Measurements from ENCODE around the gene MAGEB4. TPM values are rescaled to one million over a fixed set of nuclear protein-coding genes. Genes with fewer than 3 reads are reported as not detected.
"Not testable (repeated sequence)": the region's sequence is repeated elsewhere in the genome, so short reads cannot be mapped to it uniquely, and the experiment has no call there.

Gene MAGEB4, protein sequence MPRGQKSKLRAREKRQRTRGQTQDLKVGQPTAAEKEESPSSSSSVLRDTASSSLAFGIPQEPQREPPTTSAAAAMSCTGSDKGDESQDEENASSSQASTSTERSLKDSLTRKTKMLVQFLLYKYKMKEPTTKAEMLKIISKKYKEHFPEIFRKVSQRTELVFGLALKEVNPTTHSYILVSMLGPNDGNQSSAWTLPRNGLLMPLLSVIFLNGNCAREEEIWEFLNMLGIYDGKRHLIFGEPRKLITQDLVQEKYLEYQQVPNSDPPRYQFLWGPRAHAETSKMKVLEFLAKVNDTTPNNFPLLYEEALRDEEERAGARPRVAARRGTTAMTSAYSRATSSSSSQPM
- not detected for total RNA-seq

DNA sequence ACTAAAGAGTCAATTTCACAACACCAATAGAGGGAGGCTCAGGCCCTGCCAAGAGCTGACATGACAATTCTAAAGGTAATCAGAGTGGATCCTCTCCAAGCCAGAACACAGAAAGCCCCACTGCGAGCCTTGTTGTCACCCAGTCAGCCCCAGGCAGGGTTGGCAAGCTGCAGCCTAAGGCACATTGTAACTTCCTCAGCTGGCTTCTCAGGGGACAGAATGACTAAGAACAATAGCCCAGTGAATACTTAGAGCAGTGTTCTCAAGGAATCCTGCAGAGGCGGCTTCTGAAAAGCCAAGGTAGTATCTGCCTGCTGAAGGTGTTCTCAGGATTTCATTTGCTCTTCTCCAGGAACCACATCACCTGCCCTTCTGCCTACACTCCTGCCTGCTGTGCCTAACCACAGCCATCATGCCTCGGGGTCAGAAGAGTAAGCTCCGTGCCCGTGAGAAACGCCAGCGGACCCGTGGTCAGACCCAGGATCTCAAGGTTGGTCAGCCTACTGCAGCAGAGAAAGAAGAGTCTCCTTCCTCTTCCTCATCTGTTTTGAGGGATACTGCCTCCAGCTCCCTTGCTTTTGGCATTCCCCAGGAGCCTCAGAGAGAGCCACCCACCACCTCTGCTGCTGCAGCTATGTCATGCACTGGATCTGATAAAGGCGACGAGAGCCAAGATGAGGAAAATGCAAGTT lies at the start of gene MAGEB4:
TSS of gene MAGEB4 (plus strand) at position 277 of the 692 bp plus-strand sequence. CDS start at position 413, 136 bp downstream.
- POLR2A ChIA-PET, result no interaction called here
- no peaks in the 10 kb centered on the region for H3K36me3 Mint-ChIP-seq (ENCODE audit: low read depth)
- CTCF ChIA-PET, result no interaction called here

DNA sequence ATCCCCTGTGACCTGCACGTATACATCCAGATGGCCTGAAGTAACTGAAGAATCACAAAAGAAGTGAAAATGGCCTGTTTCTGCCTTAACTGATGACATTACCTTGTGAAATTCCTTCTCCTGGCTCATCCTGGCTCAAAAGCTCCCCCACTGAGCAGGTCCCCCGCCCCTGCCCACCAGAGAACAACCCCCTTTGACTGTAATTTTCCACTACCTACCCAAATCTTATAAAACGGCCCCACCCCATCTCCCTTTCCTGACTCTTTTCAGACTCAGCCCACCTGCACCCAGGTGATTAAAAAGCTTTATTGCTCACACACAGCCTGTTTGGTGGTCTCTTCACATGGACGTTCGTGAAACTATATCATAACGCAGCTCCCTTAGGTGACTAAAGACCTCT lies 47.9 kb upstream of the MAGEB4 start:
- POLR2A ChIA-PET; H3K36me3 Mint-ChIP-seq (ENCODE audit: low read depth); H3K27ac Mint-ChIP-seq; H3K4me3 Mint-ChIP-seq; DNase-seq; H3K27me3 Mint-ChIP-seq; H3K9me3 Mint-ChIP-seq (ENCODE audit: low read depth); H3K4me1 Mint-ChIP-seq; CTCF ChIA-PET; ATAC-seq; intact Hi-C loops (cut with DNase I, micrococcal nuclease): not testable (repeated sequence)

More for the DNA sequence above, at the start of gene MAGEB4:
- Mint-ChIP-seq H3K9me3 (ENCODE audit: low read depth) (no peaks in the 10 kb centered on the region), H3K4me1 (no peaks in the 10 kb centered on the region), H3K4me3 (no peak within 1 kb of the TSS), H3K27ac (no peak within 1 kb of the TSS), H3K27me3 (no peaks in the 10 kb centered on the region)
- DNase-seq (no peak), ATAC-seq (no peak)
- intact Hi-C loops (cut with DNase I, micrococcal nuclease), result no loop called here

DNA sequence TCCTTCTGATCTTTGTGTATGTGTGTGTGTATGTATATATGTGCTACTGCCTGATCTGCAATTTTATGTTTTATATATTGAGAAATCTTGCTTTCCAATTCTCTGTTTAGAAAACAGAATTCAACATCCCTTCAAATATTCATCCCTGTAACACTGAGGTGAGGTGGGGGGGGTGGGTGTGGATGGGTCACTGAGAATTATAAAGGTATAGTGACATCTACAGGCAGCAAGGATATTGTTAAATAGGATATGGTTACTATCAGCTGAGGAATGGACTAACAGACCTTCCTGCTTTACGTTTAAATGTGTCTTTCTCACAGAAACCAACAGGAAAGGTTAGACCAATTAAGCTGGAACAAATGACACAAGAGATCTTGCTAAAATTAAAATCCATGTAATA lies 45.5 kb upstream of the MAGEB4 start:
- Mint-ChIP-seq H3K36me3 (ENCODE audit: low read depth) (no peaks in the 10 kb centered on the region), H3K27me3 (no peaks in the 10 kb centered on the region), H3K4me3 (no peak overlapping the region), H3K4me1 (no peaks in the 10 kb centered on the region), H3K9me3 (ENCODE audit: low read depth) (no peaks in the 10 kb centered on the region), H3K27ac (no peak overlapping the region)
- DNase-seq (no peak), ATAC-seq (no peak)
- POLR2A ChIA-PET, result no interaction called here
- intact Hi-C loops (cut with DNase I, micrococcal nuclease), result no loop called here
- CTCF ChIA-PET, result no interaction called here

DNA sequence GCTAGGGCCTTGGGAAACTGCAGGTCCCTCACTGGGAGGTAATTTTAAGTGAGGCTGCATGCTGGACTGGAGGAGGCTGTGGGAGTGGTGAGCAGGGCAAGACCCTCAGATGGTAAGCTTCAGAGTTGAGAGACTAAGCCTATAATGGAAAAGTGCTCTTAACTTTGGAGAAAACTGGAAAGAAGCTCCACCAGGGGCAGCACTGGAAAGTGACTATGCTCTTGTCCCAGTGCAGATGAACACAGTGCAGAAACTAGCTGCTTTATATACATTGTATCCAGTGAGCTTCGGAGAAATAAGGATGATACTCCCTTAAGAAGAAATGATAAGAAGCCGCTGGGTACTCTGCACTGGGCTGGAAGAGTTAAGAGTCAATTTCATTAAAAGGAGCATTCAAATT lies 29.6 kb upstream of the MAGEB4 start:
- DNase-seq (no peak), ATAC-seq (no peak)
- no peaks in the 10 kb centered on the region for H3K36me3 Mint-ChIP-seq (ENCODE audit: low read depth)
- H3K9me3 Mint-ChIP-seq (ENCODE audit: low read depth), result no peaks in the 10 kb centered on the region
- H3K27me3 Mint-ChIP-seq, result no peaks in the 10 kb centered on the region
- POLR2A ChIA-PET, result no interaction called here
- H3K4me1 Mint-ChIP-seq, result no peaks in the 10 kb centered on the region
- no peak overlapping the region for H3K27ac Mint-ChIP-seq
- intact Hi-C loops (cut with DNase I, micrococcal nuclease), result no loop called here
- no peak overlapping the region for H3K4me3 Mint-ChIP-seq
- CTCF ChIA-PET, result no interaction called here

DNA sequence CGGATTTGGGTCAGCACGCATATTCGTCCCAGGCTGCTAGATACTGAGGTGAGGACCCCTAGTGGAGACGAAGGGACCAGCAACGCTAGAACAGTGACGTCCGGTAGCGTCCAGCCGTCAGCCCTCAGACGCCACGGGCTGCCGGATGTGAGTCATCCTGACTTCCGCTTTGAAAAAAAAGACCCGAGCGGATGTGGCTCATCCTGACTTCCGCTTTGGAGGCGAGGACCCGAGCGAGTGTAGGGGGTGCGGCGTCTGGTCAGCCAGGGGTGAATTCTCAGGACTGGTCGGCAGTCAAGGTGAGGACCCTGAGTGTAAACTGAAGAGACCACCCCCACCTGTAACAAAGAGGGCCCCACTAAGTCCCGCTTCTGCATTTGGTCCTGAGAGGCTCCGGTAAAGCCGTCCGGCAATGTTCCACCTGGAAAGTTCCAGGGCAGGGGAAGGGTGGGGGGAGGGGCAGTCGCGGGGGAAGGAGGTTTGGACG lies 26.4 kb upstream of the MAGEB4 start, which contains the start of gene MAGEB2:
TSS of gene MAGEB2 (plus strand) at position 207 of the 487 bp plus-strand sequence. CDS start 3,018 bp downstream, outside the sequence.
- Mint-ChIP-seq H3K36me3 (ENCODE audit: low read depth) (no peaks in the 10 kb centered on the region), H3K4me3 (no peak within 1 kb of the TSS), H3K4me1 (no peaks in the 10 kb centered on the region), H3K27me3 (no peaks in the 10 kb centered on the region), H3K9me3 (ENCODE audit: low read depth) (no peaks in the 10 kb centered on the region), H3K27ac (no peak within 1 kb of the TSS)
- no peak for DNase-seq
- intact Hi-C loops (cut with DNase I, micrococcal nuclease), result no loop called here
- CTCF ChIA-PET, result no interaction called here
- ATAC-seq, result no peak
- POLR2A ChIA-PET, result no interaction called here

DNA sequence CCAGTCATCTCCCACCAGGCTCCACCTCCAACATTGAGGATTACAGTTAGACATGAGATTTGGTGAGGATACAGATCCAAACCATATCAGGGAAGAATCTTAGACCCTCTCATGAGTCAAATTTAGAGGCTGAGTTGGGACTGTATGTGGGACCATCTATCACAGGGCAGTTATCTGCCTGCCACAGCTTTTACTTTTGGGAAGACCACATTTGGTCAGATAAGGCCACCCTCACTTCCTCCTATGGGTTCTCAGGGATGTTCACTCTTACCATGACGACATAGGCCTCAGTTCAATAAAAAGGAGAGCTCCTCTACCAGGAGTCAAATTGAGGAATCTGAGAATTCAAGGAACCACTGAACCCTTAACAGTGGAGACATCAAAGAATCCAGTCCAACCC lies 24.3 kb upstream of the MAGEB4 start:
- intact Hi-C loops (cut with DNase I, micrococcal nuclease), result no loop called here
- no peaks in the 10 kb centered on the region for H3K36me3 Mint-ChIP-seq (ENCODE audit: low read depth)
- ChIA-PET POLR2A (no interaction called here), CTCF (interaction anchor here (1.0 kb wide), 1 partner anchor 9 kb away, joined by 4 read pairs; no protein-coding TSS in a partner anchor)
- no peaks in the 10 kb centered on the region for H3K4me1 Mint-ChIP-seq
- H3K27me3 Mint-ChIP-seq, result no peaks in the 10 kb centered on the region
- H3K4me3 Mint-ChIP-seq, result no peak overlapping the region
- H3K27ac Mint-ChIP-seq, result no peak overlapping the region
- DNase-seq (no peak), ATAC-seq (no peak)
- no peaks in the 10 kb centered on the region for H3K9me3 Mint-ChIP-seq (ENCODE audit: low read depth)

DNA sequence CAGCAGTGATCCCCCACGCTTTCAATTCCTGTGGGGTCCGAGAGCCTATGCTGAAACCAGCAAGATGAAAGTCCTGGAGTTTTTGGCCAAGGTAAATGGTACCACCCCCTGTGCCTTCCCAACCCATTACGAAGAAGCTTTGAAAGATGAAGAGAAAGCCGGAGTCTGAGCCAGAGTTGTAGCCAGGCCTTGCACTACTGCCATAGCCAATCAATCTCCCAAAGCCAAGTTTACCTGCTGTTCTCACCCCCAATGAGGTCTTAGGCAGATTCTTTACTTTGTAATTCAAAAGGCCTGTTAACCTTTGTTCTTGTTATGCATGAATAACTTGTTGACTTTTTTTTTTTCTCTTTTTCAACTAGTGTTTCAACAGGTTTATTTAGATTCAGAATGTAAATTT lies 22.4 kb upstream of the MAGEB4 start:
- CTCF ChIA-PET, result no interaction called here
- Mint-ChIP-seq H3K4me3 (no peak overlapping the region), H3K27me3 (no peaks in the 10 kb centered on the region), H3K4me1 (no peaks in the 10 kb centered on the region), H3K27ac (no peak overlapping the region), H3K36me3 (ENCODE audit: low read depth) (no peaks in the 10 kb centered on the region), H3K9me3 (ENCODE audit: low read depth) (no peaks in the 10 kb centered on the region)
- ATAC-seq (no peak), DNase-seq (no peak)
- POLR2A ChIA-PET, result no interaction called here
- intact Hi-C loops (cut with DNase I, micrococcal nuclease), result no loop called here

DNA sequence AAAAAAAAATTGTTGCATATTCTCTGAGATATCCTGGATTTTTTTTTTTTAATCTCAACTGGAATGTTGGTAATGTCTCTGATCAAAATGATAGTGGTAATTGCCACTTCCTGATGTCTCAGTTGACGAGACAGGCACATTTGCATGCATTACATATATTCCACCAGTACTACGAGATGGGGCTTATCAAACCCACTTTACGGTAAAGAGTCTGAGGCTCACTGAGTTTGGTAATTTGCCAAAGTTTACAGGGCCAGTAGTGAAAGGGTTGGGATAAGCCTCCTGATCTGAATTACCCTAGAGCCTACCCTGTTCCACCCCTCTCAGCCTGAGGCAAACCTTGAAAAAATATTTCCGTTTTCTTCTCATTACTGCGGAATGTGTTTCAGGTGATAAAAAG lies 21.1 kb upstream of the MAGEB4 start:
- POLR2A ChIA-PET, result no interaction called here

DNA sequence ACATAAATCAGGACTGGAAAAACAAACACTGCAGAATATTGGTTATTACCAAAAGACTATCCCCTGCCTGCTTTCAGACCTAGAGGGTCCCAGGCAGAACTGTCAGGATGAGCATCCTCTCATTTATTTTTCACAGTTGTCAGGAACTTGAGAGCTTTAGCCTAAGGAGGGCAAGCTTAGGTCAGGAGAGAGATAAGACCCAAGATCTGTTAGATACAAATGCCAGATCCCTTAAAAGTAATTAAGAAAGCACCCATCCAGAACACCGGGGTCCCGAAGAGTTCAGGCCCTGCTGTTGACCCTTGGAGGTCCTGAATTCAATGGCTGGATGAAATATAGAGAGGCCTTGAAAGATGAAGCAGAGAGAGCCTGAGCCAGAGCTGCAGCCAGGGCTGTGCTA lies 17.3 kb upstream of the MAGEB4 start:
- CTCF ChIA-PET, result no interaction called here
- H3K27ac Mint-ChIP-seq, result no peak overlapping the region

More for the DNA sequence above, 21.1 kb upstream of the MAGEB4 start:
- no peaks in the 10 kb centered on the region for H3K4me1 Mint-ChIP-seq
- intact Hi-C loops (cut with DNase I, micrococcal nuclease), result no loop called here
- no peak overlapping the region for H3K4me3 Mint-ChIP-seq
- H3K27me3 Mint-ChIP-seq, result no peaks in the 10 kb centered on the region
- CTCF ChIA-PET, result no interaction called here
- no peak overlapping the region for H3K27ac Mint-ChIP-seq
- no peaks in the 10 kb centered on the region for H3K9me3 Mint-ChIP-seq (ENCODE audit: low read depth)
- DNase-seq, result no peak
- ATAC-seq, result no peak
- H3K36me3 Mint-ChIP-seq (ENCODE audit: low read depth), result no peaks in the 10 kb centered on the region

DNA sequence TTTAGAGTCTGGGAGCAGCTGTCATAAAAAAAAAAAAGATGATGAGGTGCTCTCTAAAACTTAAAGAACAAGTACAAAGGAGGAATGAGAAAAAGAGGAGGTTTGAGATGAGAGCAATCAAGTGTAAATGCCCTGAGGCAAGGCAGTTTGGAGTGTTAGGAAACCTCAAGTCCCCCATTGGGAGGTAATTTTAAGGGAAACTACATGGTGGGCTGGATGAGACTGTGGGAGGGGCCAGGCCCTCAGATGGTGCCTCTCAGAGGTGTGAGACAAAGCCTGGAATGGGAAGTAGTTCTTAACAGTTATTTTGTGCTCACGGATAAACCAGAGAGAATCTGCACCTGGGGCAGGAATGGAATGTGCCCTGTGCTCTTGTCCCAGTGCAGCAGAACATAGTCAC lies 13.3 kb upstream of the MAGEB4 start:
- Mint-ChIP-seq H3K27ac (no peak overlapping the region), H3K27me3 (no peaks in the 10 kb centered on the region), H3K9me3 (ENCODE audit: low read depth) (no peaks in the 10 kb centered on the region), H3K4me1 (no peaks in the 10 kb centered on the region), H3K4me3 (no peak overlapping the region), H3K36me3 (ENCODE audit: low read depth) (no peaks in the 10 kb centered on the region)
- intact Hi-C loops (cut with DNase I, micrococcal nuclease), result no loop called here
- DNase-seq (no peak), ATAC-seq (no peak)
- POLR2A ChIA-PET, result no interaction called here
- CTCF ChIA-PET, result no interaction called here

More for the DNA sequence above, 17.3 kb upstream of the MAGEB4 start:
- H3K9me3 Mint-ChIP-seq (ENCODE audit: low read depth), result no peaks in the 10 kb centered on the region
- H3K4me1 Mint-ChIP-seq, result no peaks in the 10 kb centered on the region
- intact Hi-C loops (cut with DNase I, micrococcal nuclease), result no loop called here
- ATAC-seq (no peak), DNase-seq (no peak)
- no peaks in the 10 kb centered on the region for H3K27me3 Mint-ChIP-seq
- H3K36me3 Mint-ChIP-seq (ENCODE audit: low read depth), result no peaks in the 10 kb centered on the region
- H3K4me3 Mint-ChIP-seq, result no peak overlapping the region
- POLR2A ChIA-PET, result no interaction called here

DNA sequence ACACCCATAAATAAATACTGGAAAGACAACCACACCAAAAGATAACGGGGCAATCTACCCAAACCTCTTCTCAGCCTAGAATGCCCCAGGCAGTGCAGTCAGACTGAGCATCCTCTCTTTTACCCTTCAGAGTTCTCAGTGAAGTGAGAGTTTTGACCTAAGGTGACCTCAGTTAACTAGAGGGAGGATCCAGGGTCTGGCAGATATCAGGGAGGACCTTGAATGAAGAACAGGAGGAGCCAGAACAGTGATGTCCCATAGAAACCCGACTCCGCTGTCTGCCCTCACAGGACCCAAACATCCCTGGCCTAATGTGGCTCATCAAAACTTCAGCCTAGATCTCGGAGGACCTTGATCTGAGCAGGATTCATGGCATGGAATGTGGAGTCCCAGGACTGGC lies 11.4 kb upstream of the MAGEB4 start, which contains the start of gene MAGEB3:
TSS of gene MAGEB3 (plus strand) at position 263 of the 400 bp plus-strand sequence. CDS start 5,268 bp downstream, outside the sequence.
- Mint-ChIP-seq H3K4me3 (no peak within 1 kb of the TSS), H3K27ac (no peak within 1 kb of the TSS), H3K36me3 (ENCODE audit: low read depth) (no peaks in the 10 kb centered on the region), H3K9me3 (ENCODE audit: low read depth) (no peaks in the 10 kb centered on the region), H3K4me1 (no peaks in the 10 kb centered on the region), H3K27me3 (no peaks in the 10 kb centered on the region)
- ATAC-seq (no peak), DNase-seq (no peak)
- ChIA-PET CTCF (no interaction called here), POLR2A (no interaction called here)
- intact Hi-C loops (cut with DNase I, micrococcal nuclease), result no loop called here

DNA sequence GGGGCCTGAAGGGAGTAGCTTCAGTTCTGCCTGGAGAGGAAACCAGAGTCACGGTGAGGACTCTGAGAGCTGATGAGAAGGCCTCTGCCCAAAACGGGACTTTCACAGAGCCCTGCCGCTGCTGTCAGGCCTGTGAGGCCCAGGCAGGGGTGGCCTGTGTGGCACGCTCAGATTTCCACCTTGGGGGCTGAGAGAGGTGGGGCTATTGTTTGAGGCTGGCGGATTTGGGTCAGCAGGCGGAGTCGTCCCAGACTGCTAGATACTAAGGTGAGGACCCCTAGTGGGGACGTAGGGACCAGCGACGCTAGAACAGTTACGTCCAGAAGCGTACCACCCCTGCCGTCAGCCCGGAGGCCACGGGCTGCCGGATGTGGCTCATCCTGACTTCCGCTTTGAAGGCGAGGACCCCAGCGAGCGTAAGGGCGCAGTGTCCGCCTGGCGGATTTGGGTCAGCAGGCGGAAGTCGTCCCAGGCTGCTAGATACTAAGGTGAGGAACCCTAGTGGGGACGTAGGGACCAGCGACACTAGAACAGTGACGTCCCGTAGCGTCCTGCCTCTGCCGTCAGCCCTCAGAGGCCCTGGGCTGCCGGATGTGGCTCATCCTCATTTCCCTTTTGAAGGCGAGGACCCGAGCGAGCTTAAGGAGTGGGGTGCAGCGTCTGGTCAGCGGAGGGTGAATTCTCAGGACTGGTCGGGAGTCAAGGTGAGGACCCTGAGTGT lies 5.1 kb downstream of the MAGEB4 start, which contains the start of gene MAGEB1:
TSS of gene MAGEB1 (plus strand) at position 378 of the 721 bp plus-strand sequence. CDS start 3,348 bp downstream, outside the sequence.
- intact Hi-C loops (cut with DNase I, micrococcal nuclease), result no loop called here
- Mint-ChIP-seq H3K27me3 (no peaks in the 10 kb centered on the region), H3K27ac (no peak within 1 kb of the TSS), H3K36me3 (ENCODE audit: low read depth) (no peaks in the 10 kb centered on the region), H3K4me3 (no peak within 1 kb of the TSS), H3K4me1 (no peaks in the 10 kb centered on the region), H3K9me3 (ENCODE audit: low read depth) (no peaks in the 10 kb centered on the region)
- POLR2A ChIA-PET, result no interaction called here
- CTCF ChIA-PET, result no interaction called here
- no peak for ATAC-seq
- no peak for DNase-seq
